Measurements from ENCODE around the gene NID2. TPM values are rescaled to one million over a fixed set of nuclear protein-coding genes. Genes with fewer than 3 reads are reported as not detected.
A peak's percentile ranks its signal among the peaks of the same experiment; 100 is the strongest.

Gene NID2
- polyA plus RNA-seq, 3 donors from 2014 or later: 0.31 to 0.95 (median 0.35) TPM

DNA sequence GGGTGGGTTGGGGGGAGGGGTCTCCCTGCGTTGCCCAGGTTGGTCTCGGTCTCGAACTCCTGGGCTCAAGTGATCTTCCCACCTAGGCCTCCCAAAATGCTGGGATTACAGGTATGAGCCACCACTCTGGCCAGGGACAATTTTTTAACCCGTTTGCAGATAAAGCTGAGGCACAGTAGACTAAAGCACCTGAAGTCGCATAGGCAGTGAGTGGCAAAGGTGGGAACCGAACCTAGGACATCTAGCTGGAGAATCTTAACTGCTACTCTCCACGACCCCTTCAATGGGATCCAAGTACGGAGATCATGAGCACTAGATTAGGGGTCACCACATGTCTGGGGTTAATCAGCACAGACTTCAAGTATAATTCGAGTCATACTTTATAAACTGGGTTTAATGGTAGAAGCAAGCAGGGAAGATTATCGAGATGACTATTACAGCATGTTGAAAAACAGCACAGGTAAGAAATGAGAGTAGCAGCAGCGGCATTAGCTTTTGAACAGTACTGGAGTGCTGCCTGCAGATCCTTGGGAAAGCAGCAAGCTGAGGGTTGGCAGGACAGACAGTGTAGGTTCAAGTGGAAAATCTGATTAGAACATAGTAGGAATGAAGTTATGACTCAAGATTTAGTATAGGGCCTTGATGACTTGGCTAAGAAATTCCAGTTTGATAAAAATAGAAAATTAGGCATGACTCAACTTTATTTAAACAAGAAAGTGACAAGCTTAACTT, 23.9 kb downstream of the NID2 start:
- no peak overlapping the region for H3K27ac Mint-ChIP-seq
- H3K27me3 Mint-ChIP-seq (ENCODE audit: low read depth in 3 of 3): peaks cover 0 to 3% (median 0%) of the 10 kb centered on the region in 3 donors
- no peak overlapping the region for H3K4me3 Mint-ChIP-seq
- peaks cover 3 to 11% of the 10 kb centered on the region in 2 donors for H3K4me1 Mint-ChIP-seq
- no peak for DNase-seq
- H3K36me3 Mint-ChIP-seq: peaks cover 0 to 3% (median 0%) of the 10 kb centered on the region in 3 donors
- no peaks in the 10 kb centered on the region for H3K9me3 Mint-ChIP-seq

DNA sequence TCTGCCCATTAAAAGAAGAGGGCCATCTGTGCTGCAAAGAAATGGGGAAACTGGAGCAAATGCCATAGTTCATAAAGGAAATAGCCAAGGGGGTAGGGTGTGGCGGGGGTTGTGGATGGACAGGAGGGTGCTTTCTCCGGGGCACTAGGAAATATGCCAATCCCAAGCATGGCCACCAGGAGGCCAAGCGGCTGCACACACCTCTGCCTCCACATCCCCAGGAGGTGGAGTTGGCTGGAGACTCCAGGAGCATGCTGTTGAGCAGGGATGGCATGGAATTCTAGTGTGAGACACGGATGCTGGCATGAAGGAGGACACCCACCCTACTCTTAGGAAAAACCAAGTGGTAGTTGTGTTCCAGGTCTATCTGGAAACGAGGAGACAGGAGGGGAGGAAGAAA, 25.2 kb downstream of the NID2 start:
- peak overlapping the region in 1 of 6 donors; percentile 63 for H3K27ac Mint-ChIP-seq
- peaks cover 0 to 3% (median 0%) of the 10 kb centered on the region in 3 donors for H3K27me3 Mint-ChIP-seq (ENCODE audit: low read depth in 3 of 3)
- peaks cover 0 to 3% (median 0%) of the 10 kb centered on the region in 3 donors for H3K36me3 Mint-ChIP-seq
- H3K4me3 Mint-ChIP-seq: no peak overlapping the region
- no peaks in the 10 kb centered on the region for H3K9me3 Mint-ChIP-seq
- peak; percentile 27 to 38 (median 29) for DNase-seq
- H3K4me1 Mint-ChIP-seq: peaks cover 3 to 11% of the 10 kb centered on the region in 2 donors

DNA sequence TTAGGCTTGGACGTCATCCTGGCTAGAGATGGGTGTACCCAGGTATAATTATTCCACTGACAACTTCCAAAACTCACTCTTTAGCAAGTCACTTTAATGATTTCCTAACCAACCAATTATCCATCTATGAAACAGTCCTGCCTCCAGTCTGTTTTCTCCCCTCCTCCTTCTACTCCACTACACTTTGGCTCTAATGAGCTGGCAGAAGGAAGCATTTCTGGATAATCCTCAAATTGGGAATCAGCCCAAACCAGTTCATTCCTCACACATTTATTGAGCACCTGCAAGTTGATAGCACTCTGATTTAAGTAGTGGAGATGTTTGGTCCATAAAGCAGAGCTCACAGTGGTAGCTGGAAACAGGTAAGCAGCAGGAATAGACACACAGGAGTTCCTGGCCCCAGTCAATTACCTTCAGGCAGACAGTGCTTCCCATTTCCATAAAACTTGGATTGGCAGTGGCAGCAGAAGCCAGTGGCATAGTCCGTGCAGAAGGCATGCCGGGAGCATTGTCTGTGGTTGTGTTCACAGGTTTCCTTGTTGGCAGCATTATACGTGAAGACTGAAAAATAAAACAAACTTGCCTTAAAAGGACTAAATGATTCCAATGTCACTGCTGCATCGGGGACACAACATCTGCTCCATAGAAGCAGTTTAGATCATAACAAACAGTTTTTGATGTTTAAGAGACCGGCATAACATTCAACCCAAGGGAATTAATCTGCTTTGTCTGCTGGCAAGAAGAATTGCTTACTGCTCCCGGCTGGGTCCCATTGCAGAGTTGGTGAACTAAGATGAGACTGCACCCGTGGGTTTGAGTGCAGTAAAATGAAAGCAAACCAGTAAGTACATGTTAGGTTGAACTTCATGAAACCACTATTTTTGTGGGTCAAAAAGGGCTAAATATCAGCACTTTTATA, 26.2 kb downstream of the NID2 start:
- H3K27me3 Mint-ChIP-seq (ENCODE audit: low read depth in 3 of 3): peaks cover 0 to 3% (median 0%) of the 10 kb centered on the region in 3 donors
- H3K9me3 Mint-ChIP-seq: no peaks in the 10 kb centered on the region
- DNase-seq: no peak
- peaks cover 3 to 11% of the 10 kb centered on the region in 2 donors for H3K4me1 Mint-ChIP-seq
- no peak overlapping the region for H3K27ac Mint-ChIP-seq
- H3K36me3 Mint-ChIP-seq: peaks cover 0 to 3% (median 3%) of the 10 kb centered on the region in 3 donors
- no peak overlapping the region for H3K4me3 Mint-ChIP-seq

DNA sequence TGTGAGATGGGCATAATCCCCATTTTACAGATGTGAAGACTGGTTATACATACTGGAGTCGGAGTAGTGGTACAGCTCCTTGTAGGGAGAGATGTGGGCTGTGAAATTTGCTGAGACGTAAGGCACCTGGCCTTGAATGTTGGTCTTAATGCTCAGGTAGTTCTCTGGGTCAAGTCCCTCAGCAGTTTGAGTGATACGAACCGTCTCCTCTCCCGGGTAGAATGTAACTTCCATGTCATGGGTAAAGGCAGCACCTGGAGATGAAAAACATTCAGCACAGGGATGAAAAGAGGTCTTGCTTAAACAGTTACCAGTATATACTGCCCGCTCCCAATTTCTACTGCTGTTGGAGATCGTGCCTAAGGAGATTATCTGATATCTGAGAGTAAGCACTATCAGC, 28.3 kb downstream of the NID2 start:
- Mint-ChIP-seq H3K4me3 (no peak overlapping the region), H3K4me1 (peaks cover 3 to 11% of the 10 kb centered on the region in 2 donors), H3K27me3 (ENCODE audit: low read depth in 3 of 3) (peaks cover 0 to 3% (median 0%) of the 10 kb centered on the region in 3 donors), H3K27ac (no peak overlapping the region), H3K9me3 (peaks cover 0 to 7% (median 0%) of the 10 kb centered on the region in 6 donors), H3K36me3 (peaks cover 0 to 3% (median 3%) of the 10 kb centered on the region in 3 donors)
- no peak for DNase-seq

DNA sequence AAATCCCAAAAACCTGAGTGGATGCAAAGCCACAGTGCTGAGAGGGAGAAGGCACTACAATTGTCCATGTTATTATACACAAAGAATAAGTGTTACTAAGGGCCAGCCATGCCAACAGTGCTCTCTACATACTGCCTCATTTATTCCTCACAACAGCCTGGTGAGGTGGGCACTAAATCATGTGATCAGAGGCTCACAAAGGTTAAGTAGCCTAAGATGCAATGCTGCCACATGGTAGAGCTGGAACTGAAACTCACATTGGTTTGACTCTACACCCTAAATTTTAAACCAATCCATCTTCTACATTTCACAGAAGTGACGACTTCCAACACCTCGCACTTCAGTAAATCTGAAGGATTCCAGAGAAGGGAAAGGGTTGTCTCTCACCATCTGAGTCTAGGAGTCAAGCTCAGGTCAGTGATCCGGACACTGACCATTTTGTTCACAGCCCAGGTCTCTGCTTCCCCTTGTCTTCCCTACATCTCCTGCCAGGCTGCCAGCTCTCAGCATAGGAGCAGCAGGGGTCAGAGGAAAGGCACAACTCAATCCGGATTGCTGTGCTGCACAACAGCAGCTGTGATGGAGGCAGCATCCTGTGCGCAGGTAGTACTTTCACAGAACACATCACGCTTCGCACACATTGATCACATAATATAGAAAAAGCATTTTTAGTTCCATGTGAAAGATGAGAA, 29.6 kb downstream of the NID2 start:
- H3K27me3 Mint-ChIP-seq (ENCODE audit: low read depth in 3 of 3): peaks cover 0 to 3% (median 0%) of the 10 kb centered on the region in 3 donors
- peaks cover 0 to 7% (median 0%) of the 10 kb centered on the region in 6 donors for H3K9me3 Mint-ChIP-seq
- H3K36me3 Mint-ChIP-seq: peaks cover 0 to 3% (median 3%) of the 10 kb centered on the region in 3 donors
- H3K27ac Mint-ChIP-seq: no peak overlapping the region
- DNase-seq: no peak
- H3K4me1 Mint-ChIP-seq: peaks cover 3 to 11% of the 10 kb centered on the region in 2 donors
- no peak overlapping the region for H3K4me3 Mint-ChIP-seq

DNA sequence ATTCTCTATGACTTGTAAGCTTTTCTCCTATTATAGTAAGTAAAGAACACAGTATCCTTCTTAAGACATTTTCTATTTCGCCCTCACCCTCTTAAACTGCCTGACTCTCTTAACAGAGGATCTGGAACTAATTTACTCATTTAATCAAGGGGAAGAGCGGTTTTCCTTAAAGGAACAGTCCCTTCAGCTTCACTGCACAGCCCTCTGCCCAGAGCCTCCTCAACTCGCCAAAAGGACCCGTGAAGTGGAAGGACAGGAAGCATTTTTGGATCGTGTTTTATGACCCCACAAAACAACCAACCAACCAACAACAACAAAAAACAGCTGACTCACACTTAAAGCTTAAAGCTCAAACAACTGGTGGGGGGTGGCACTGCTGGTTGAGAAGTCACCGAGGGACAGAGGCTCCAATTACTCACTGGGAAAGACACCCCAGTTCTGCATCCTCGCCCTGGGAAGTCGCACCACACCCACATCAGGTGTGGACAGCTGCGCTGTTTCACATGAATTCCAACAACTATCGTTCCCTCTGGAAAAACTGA, 35.7 kb downstream of the NID2 start:
- Mint-ChIP-seq H3K36me3 (peaks cover 0 to 4% (median 3%) of the 10 kb centered on the region in 3 donors), H3K27me3 (ENCODE audit: low read depth in 3 of 3) (peaks cover 0 to 8% (median 3%) of the 10 kb centered on the region in 3 donors), H3K9me3 (peaks cover 0 to 8% (median 0%) of the 10 kb centered on the region in 6 donors), H3K4me1 (no peaks in the 10 kb centered on the region), H3K4me3 (no peak overlapping the region), H3K27ac (no peak overlapping the region)
- no peak for DNase-seq

DNA sequence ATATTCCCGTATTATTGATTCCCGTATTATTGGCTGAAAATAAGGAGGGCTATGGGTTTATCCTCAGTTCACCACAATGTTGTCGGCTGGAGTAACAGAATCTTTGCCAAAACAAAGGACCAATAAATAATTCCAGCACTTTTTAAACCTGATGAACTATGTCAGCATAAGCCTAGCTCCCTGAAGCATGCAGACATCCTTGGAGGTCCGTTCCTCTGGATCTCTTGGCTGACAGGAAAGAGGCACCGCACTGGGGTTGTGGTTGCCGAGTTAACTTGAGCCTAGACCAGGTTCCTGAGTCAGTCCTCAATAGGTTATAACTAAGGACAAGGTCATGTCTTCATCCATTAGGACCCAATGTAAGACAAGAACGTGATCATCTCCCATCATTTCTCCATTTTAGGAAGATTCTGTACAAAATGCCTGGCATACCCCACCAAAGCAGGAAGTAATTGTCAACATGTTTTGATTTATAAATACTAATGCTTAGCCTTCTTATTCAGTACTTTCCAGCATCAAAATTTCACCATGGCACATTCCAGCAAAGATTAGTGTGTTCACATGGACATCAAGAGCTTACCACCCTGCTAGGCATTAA, 36.6 kb downstream of the NID2 start:
- Mint-ChIP-seq H3K27me3 (ENCODE audit: low read depth in 3 of 3) (peaks cover 0 to 8% (median 4%) of the 10 kb centered on the region in 3 donors), H3K36me3 (peaks cover 0 to 4% (median 3%) of the 10 kb centered on the region in 3 donors), H3K27ac (no peak overlapping the region), H3K4me3 (no peak overlapping the region), H3K4me1 (no peaks in the 10 kb centered on the region), H3K9me3 (peaks cover 0 to 8% (median 0%) of the 10 kb centered on the region in 6 donors)
- DNase-seq: no peak

DNA sequence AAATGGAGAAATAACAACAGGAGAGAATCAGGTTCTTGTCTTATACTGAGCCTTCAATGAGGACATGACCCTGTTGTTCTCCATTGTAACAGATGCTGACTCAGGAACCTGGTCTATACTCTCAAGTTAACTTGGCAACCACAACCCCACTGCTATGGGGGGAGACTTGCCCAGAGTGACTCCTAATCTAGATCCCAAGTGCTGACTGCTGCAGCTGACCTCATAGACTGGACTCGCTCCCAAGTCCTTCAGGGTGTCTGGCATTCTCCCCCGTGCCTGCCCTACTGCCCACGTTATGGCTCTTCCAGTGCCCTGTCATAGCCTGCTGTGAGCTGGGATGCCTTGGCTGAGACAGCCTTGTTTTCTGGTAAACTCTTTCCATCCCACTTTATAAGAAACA, 37.1 kb downstream of the NID2 start:
- Mint-ChIP-seq H3K9me3 (peaks cover 0 to 8% (median 0%) of the 10 kb centered on the region in 6 donors), H3K27ac (no peak overlapping the region)

DNA sequence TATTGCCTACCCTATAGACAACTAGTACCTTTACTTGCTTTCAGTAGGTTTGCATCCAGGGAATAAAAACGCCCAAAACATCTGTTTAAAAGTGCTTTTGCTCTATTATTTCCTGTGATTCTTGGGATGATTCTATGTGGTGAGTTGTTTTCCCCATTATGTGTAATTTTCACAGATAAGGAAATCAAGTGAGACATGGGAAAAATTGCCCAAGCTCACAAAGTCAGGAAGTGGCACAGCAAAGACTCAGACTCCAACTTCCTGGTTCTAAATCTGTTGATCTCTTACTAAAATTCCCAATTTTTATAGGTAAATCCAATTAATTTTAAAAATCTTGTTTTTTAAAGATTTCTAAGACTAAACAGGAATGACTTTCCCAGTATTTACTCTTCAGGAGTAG, 39.0 kb downstream of the NID2 start:
- no peaks in the 10 kb centered on the region for H3K4me1 Mint-ChIP-seq
- no peak overlapping the region for H3K4me3 Mint-ChIP-seq
- peaks cover 0 to 9% (median 4%) of the 10 kb centered on the region in 3 donors for H3K27me3 Mint-ChIP-seq (ENCODE audit: low read depth in 3 of 3)
- H3K27ac Mint-ChIP-seq: no peak overlapping the region
- DNase-seq: no peak
- H3K36me3 Mint-ChIP-seq: peaks cover 0 to 4% (median 3%) of the 10 kb centered on the region in 3 donors
- peaks cover 0 to 2% (median 0%) of the 10 kb centered on the region in 6 donors for H3K9me3 Mint-ChIP-seq

More for the DNA sequence above, 37.1 kb downstream of the NID2 start:
- Mint-ChIP-seq H3K27me3 (ENCODE audit: low read depth in 3 of 3) (peaks cover 0 to 8% (median 4%) of the 10 kb centered on the region in 3 donors), H3K4me1 (no peaks in the 10 kb centered on the region), H3K36me3 (peaks cover 0 to 4% (median 3%) of the 10 kb centered on the region in 3 donors), H3K4me3 (no peak overlapping the region)
- no peak for DNase-seq

DNA sequence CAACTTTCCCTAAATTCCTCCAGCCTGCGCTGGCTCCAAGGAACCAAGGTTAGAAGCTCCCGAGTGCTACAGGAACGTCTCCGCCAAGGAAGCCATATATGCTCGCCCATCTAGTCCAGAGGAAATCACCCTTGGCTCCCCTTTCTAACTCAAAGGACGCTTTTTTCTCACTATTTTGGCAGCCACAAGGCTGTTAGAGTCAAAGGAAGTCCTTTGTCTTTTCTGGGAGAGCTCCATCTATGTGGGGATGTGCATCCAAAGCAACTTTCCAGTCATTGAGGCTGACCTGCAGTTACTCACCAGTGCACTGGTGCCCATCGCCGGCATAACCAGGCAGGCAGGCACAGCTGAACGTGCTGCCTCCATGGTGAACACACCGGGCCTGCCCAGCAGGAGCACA, 42.0 kb downstream of the NID2 start:
- DNase-seq: no peak
- no peaks in the 10 kb centered on the region for H3K9me3 Mint-ChIP-seq
- no peaks in the 10 kb centered on the region for H3K4me1 Mint-ChIP-seq
- H3K4me3 Mint-ChIP-seq: no peak overlapping the region
- no peak overlapping the region for H3K27ac Mint-ChIP-seq
- peaks cover 0 to 9% (median 5%) of the 10 kb centered on the region in 3 donors for H3K27me3 Mint-ChIP-seq (ENCODE audit: low read depth in 3 of 3)
- H3K36me3 Mint-ChIP-seq: peaks cover 0 to 4% (median 0%) of the 10 kb centered on the region in 3 donors

DNA sequence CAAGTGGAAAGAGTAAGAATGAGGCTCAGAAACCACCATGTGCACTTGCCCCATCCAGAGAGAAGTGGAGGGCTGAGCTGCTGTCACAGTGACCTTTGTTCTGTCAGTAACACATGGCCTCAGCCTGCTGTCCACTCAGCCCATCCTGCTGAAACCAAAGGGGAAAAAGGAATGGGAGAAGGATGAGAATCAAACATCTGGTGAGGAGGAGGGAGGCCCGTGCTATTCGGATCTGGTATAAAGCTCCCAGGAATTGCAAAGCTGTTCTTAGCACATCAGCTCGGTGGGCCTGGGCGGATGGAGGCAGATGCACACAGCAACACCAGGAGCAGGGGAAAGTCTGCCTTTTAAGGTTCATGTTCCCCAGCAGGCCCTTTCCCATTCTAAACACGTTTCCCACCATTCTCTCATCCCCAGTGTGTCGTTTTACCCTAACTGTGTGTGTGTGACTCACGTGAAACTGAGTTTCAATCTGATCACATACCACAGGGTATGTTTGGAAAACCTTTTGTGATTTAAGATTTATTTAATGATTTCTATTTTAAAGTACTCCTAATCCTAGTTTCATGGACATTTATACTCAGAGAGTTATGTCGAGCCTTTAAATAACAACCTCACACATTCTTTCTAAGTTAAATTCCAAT, 42.7 kb downstream of the NID2 start:
- Mint-ChIP-seq H3K4me3 (no peak overlapping the region), H3K27ac (no peak overlapping the region), H3K9me3 (no peaks in the 10 kb centered on the region), H3K4me1 (peaks cover 0 to 2% of the 10 kb centered on the region in 2 donors), H3K36me3 (peaks cover 0 to 4% (median 0%) of the 10 kb centered on the region in 3 donors), H3K27me3 (ENCODE audit: low read depth in 3 of 3) (peaks cover 0 to 9% (median 5%) of the 10 kb centered on the region in 3 donors)
- no peak for DNase-seq

DNA sequence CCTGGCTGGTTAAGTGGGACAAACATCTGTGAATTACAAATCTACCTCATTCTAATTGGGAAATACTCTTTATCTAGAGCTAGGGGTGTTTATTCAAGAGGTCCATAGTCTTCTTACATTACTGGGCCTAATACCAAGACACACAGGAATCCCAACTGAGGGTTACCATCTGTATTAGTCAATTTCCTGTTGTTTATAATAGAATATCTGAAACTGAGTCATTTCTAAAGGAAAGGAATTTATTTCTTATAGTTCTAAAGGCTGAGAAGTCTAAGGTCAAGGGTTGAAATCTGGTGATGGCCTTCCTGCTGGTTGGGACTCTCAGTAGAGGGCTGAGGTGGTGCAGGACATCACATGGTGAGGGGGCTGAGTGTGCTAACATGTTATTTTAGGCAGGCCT, 43.5 kb downstream of the NID2 start:
- DNase-seq: no peak
- Mint-ChIP-seq H3K36me3 (peaks cover 0 to 4% (median 0%) of the 10 kb centered on the region in 3 donors), H3K27me3 (ENCODE audit: low read depth in 3 of 3) (peaks cover 0 to 5% (median 3%) of the 10 kb centered on the region in 3 donors), H3K4me1 (peaks cover 0 to 10% of the 10 kb centered on the region in 2 donors), H3K4me3 (no peak overlapping the region), H3K9me3 (no peaks in the 10 kb centered on the region), H3K27ac (no peak overlapping the region)

Measured in immature natural killer cell (primary cell).